GM12878 (cell line): ENCODE results near the gene TXNL4A. TPM values are rescaled to one million over a fixed set of nuclear protein-coding genes. Genes with fewer than 3 reads are reported as not detected.

Source experiments
- ATAC-seq: fragments of 200-7000 bp; cut with Tn5 transposase; 3 replicates; pipeline ENCODE4 v1.9.1; 2020; ENCODE audit warnings: mild to moderate bottlenecking, moderate library complexity
- BruUV-seq: library from RNA; stranded (reverse); fragments of 400-500 nt; replicated peaks from 2 replicates; lab custom pipeline; 2021; lab: Mats Ljungman, UMichigan
- CTCF ChIA-PET: fragments of 300-600 bp; sonication (Branson Sonifier 250); formaldehyde crosslinking; extraction: SDS; loops from one replicate; lab custom pipeline; 2021; ENCODE audit warnings: inconsistent platforms; lab: Yijun Ruan, JAX
- POLR2A ChIA-PET: fragments of 350-600 bp; formaldehyde crosslinking; extraction: SDS; loops from one replicate; lab custom pipeline; 2021; ENCODE audit warnings: inconsistent platforms; lab: Charles Lee
- RAD21 ChIA-PET: fragments of 300-600 bp; sonication (Branson Sonifier 250); formaldehyde crosslinking; loops from one replicate; lab custom pipeline; 2023; ENCODE audit warnings: antibody characterized with exemption; ENCODE audit not compliant: unreplicated experiment; lab: Charles Lee
- SMC1A ChIA-PET: fragments of 300-600 bp; sonication (Branson Sonifier 250); formaldehyde crosslinking; loops from one replicate; lab custom pipeline; 2023; ENCODE audit not compliant: unreplicated experiment, uncharacterized antibody; lab: Charles Lee
- DNase-seq: peaks from one replicate; pipeline ENCODE4 v3.0.0-alpha.2; 2011; ENCODE audit warnings: low read depth, low spot score
- FAIRE-seq: peaks from 3 replicates; lab custom pipeline; 2011; peaks lifted over from hg19 to GRCh38; lab: Jason Lieb, UNC
- H2AFZ ChIP-seq: 2 replicates; pipeline ENCODE4 v1.6.0; 2011; ENCODE audit warnings: low read depth, low read length, control low read depth; ENCODE audit not compliant: control insufficient read depth
- H3K27ac ChIP-seq: 2 replicates; pipeline ENCODE4 v1.5.1; 2011; ENCODE audit warnings: control low read depth; ENCODE audit not compliant: control insufficient read depth, insufficient read depth
- H3K27me3 ChIP-seq, 2 experiments: replicated peaks in 1 of 2; 2 replicates each; pipeline versions ENCODE4 v1.6.0 to v1.6.1; 2011; ENCODE audit warnings: low read length in 1 of 2; ENCODE audit not compliant: control insufficient read depth in 2 of 2, insufficient read depth in 2 of 2
- H3K36me3 ChIP-seq, 2 experiments: 2 replicates each; pipeline ENCODE4 v1.5.1; 2011; ENCODE audit warnings: low read length in 1 of 2; ENCODE audit not compliant: control insufficient read depth in 2 of 2, insufficient read depth in 2 of 2
- H3K4me1 ChIP-seq: 2 replicates; pipeline ENCODE4 v1.6.1; 2011; ENCODE audit warnings: mild to moderate bottlenecking, low read length, moderate library complexity, mixed read lengths; ENCODE audit not compliant: control insufficient read depth, insufficient read depth
- H3K4me2 ChIP-seq: 2 replicates; pipeline ENCODE4 v1.6.0; 2011; ENCODE audit warnings: control low read depth; ENCODE audit not compliant: control insufficient read depth, insufficient read depth
- H3K4me3 ChIP-seq: fragments of 200-600 bp; sonication (generic); 2 replicates; pipeline ENCODE4 v1.5.1; 2016
- H3K79me2 ChIP-seq: 2 replicates; pipeline ENCODE4 v1.6.0; 2011; ENCODE audit warnings: low read length; ENCODE audit not compliant: control insufficient read depth, insufficient read depth
- H3K9ac ChIP-seq: 2 replicates; pipeline ENCODE4 v1.8.0; 2011; ENCODE audit warnings: low read length, control low read depth, mixed read lengths; ENCODE audit not compliant: control insufficient read depth, insufficient read depth
- H3K9me3 ChIP-seq: replicated peaks from 3 replicates; pipeline ENCODE4 v1.5.1; 2011; ENCODE audit warnings: mild to moderate bottlenecking, low read length; ENCODE audit not compliant: control insufficient read depth, insufficient read depth
- H4K20me1 ChIP-seq: 2 replicates; pipeline ENCODE4 v1.6.0; 2011; ENCODE audit not compliant: control insufficient read depth, insufficient read depth
- BACH1 ChIP-seq: fragments of 450-650 bp; IDR thresholded peaks from 2 replicates; pipeline ENCODE4 v1.6.1; 2017; ENCODE audit warnings: mild to moderate bottlenecking, borderline replicate concordance
- CBX5 ChIP-seq: sonication (generic); IDR thresholded peaks from 2 replicates; pipeline ENCODE4 v1.6.1; 2016; ENCODE audit warnings: low read depth, moderate library complexity, mild to moderate bottlenecking, inconsistent platforms
- KLF5 ChIP-seq: fragments of 450-650 bp; IDR thresholded peaks from 2 replicates; pipeline ENCODE4 v1.6.1; 2014; ENCODE audit warnings: mild to moderate bottlenecking; ENCODE audit not compliant: partially characterized antibody
- MYB ChIP-seq: fragments of 150-350 bp; IDR thresholded peaks from 2 replicates; pipeline ENCODE4 v1.6.1; 2014; ENCODE audit warnings: mild to moderate bottlenecking, low read depth, low read length, borderline replicate concordance
- NKRF ChIP-seq: fragments of 450-650 bp; conservative IDR thresholded peaks from 2 replicates; pipeline ENCODE4 v1.6.1; 2017; ENCODE audit warnings: mild to moderate bottlenecking, moderate library complexity
- NRF1 ChIP-seq: conservative IDR thresholded peaks from 2 replicates; pipeline ENCODE4 v1.6.1; 2011; ENCODE audit warnings: mild to moderate bottlenecking, low read depth, low read length, improper control_type of control experiment
- PML ChIP-seq: IDR thresholded peaks from 2 replicates; pipeline ENCODE4 v1.6.1; 2012; ENCODE audit warnings: low read length, inconsistent platforms
- POLR2A ChIP-seq: IDR thresholded peaks from 2 replicates; pipeline ENCODE4 v1.6.1; 2011; ENCODE audit warnings: low read depth, mild to moderate bottlenecking, low read length
- SIN3A ChIP-seq: IDR thresholded peaks from 2 replicates; pipeline ENCODE4 v1.6.1; 2012; ENCODE audit warnings: low read depth, low read length, improper control_type of control experiment
- SIX5 ChIP-seq: IDR thresholded peaks from 2 replicates; pipeline ENCODE4 v1.6.1; 2011; ENCODE audit warnings: mild to moderate bottlenecking, low read depth, low read length, moderate library complexity; ENCODE audit not compliant: severe bottlenecking
- SMAD5 ChIP-seq: IDR thresholded peaks from 2 replicates; pipeline ENCODE4 v1.6.1; 2016; ENCODE audit warnings: antibody characterized with exemption, low read depth
- TAF1 ChIP-seq: IDR thresholded peaks from 2 replicates; pipeline ENCODE4 v1.6.1; 2011; ENCODE audit warnings: mild to moderate bottlenecking, low read depth, low read length, borderline replicate concordance
- TARDBP ChIP-seq: IDR thresholded peaks from 2 replicates; pipeline ENCODE4 v1.6.1; 2016; ENCODE audit warnings: borderline replicate concordance
- USF1 ChIP-seq: IDR thresholded peaks from 2 replicates; pipeline ENCODE4 v1.6.1; 2011; ENCODE audit warnings: borderline replicate concordance, low read depth, mild to moderate bottlenecking, moderate library complexity, mixed read lengths, low read length; ENCODE audit not compliant: insufficient read depth; ENCODE audit errors: extremely low read length
- YBX1 ChIP-seq: fragments of 450-650 bp; IDR thresholded peaks from 2 replicates; pipeline ENCODE4 v1.6.1; 2016; ENCODE audit warnings: antibody characterized with exemption
- ZBED1 ChIP-seq: IDR thresholded peaks from 2 replicates; pipeline ENCODE4 v1.6.1; 2016; ENCODE audit warnings: borderline replicate concordance
- ZBTB33 ChIP-seq: fragments of 450-650 bp; IDR thresholded peaks from 2 replicates; pipeline ENCODE4 v1.6.1; 2017; ENCODE audit warnings: mild to moderate bottlenecking
- WGBS: methylation state at CpG from one replicate; pipeline ENCODE4 v1.1.6; 2016; ENCODE audit warnings: low lambda C conversion rate; ENCODE audit not compliant: insufficient replicate concordance, insufficient coverage; ENCODE audit errors: missing lambda C conversion rate; 5-methylcytosine and 5-hydroxymethylcytosine counted together
- in situ Hi-C: fragments of 300-500 bp; cut with MboI; formaldehyde crosslinking; loops from 9 replicates; pipeline ENCODE4 v1.14.3; 2018; ENCODE audit warnings: mixed read lengths
- intact Hi-C: fragments of 100-400 bp; cut with micrococcal nuclease; formaldehyde crosslinking; loops from one replicate; pipeline ENCODE4 v1.14.2; 2022; ENCODE audit not compliant: unreplicated experiment
- polyA plus RNA-seq, 11 experiments: library from polyadenylated mRNA; depleted of rRNA in 4 of 11; unstranded in 6 of 11; stranded (reverse) in 5 of 11; fragments of >200 nt; fragmentation: Nextera tagmentation in 4 of 11; fragmentation: Illumina TruSeq in 1 of 11; extraction: Ambion mirVana in 4 of 11; extraction: Trizol in 1 of 11; gene quantifications; 1 replicate in 1 of 11; 2 replicates in 10 of 11; pipeline versions ENCODE4 v1.2.1 to v1.2.3, GENCODE V29; 2011 to 2016; ENCODE audit warnings: inconsistent platforms in 2 of 11, missing spikeins in 2 of 11, low read depth in 1 of 11
- total RNA-seq, 4 experiments: library from RNA; depleted of rRNA in 3 of 4; stranded (reverse); fragments of >200 nt in 3 of 4; fragmentation: Illumina TruSeq in 1 of 4; extraction: Trizol in 1 of 4; gene quantifications; 2 replicates each; pipeline versions ENCODE4 v1.2.1 to v1.2.3, GENCODE V29; 2013 to 2021

TXNL4A gene
- total and polyA plus RNA-seq, 10 of the 15 experiments (the other 5 are each of a cell fraction or from before 2014, with no cell fraction given), result 38.4 to 329 (median 128) TPM

GRCh38 chr18:80002468-80002867 lies 14.1 kb upstream of the TXNL4A start:
- Histone ChIP-seq H3K4me2 (no peak overlapping the region), H4K20me1 (no peaks in the 10 kb centered on the region), H2AFZ (no peak overlapping the region), H3K27me3 (no peaks in the 10 kb centered on the region), H3K36me3 (no peaks in the 10 kb centered on the region), H3K9me3 (peaks cover 4% of the 10 kb centered on the region; the same call in 1 of the 3 replicates), H3K27ac (no peak overlapping the region), H3K9ac (no peak overlapping the region), H3K4me3 (no peak overlapping the region), H3K79me2 (no peaks in the 10 kb centered on the region), H3K4me1 (no peaks in the 10 kb centered on the region)
- FAIRE-seq, result no peak
- ChIA-PET CTCF (no interaction called here), RAD21 (no interaction called here), SMC1A (no interaction called here), POLR2A (no interaction called here)
- in situ Hi-C loops, result no loop called here
- TF ChIP-seq POLR2A, result no peak
- no peak for TF ChIP-seq SIX5
- TF ChIP-seq SIN3A, result no peak
- no peak for TF ChIP-seq TAF1
- TF ChIP-seq MYB, result no peak
- no peak for TF ChIP-seq ZBED1
- no peak for TF ChIP-seq CBX5
- no peak for TF ChIP-seq KLF5
- TF ChIP-seq PML, result no peak
- intact Hi-C loops, result no loop called here
- WGBS, result 56% methylated on average over 5 of the region's 5 CpGs
- no peak for ATAC-seq
- BruUV-seq, result no TSS peak
- no peak for DNase-seq

DNA sequence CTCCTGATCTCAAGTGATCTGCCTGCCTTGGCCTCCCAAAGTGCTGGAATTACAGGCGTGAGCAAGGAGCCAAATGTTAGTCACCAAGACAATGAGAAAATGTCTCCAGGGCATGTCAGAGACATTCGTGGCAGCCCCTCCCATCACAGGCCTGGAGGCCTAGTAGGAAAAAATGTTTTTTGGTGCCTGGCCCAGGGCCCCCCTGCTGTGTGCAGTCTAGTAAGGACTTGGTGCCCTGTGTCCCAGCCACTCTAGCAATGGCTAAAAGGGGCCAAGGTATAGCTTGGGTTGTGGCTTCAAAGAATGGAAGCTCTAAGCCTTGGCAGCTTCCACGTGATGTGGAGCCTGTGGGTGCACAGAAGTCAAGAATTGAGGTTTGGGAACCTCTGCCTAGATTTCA lies 12.5 kb upstream of the TXNL4A start:
- Histone ChIP-seq H3K4me1 (no peaks in the 10 kb centered on the region), H4K20me1 (no peaks in the 10 kb centered on the region), H3K9ac (no peak overlapping the region), H3K27me3 (no peaks in the 10 kb centered on the region), H3K4me3 (no peak overlapping the region), H3K27ac (no peak overlapping the region), H3K4me2 (no peak overlapping the region), H2AFZ (no peak overlapping the region), H3K9me3 (peaks cover 4% of the 10 kb centered on the region; the same call in 1 of the 3 replicates), H3K79me2 (no peaks in the 10 kb centered on the region), H3K36me3 (no peaks in the 10 kb centered on the region)
- intact Hi-C loops (no loop called here), in situ Hi-C loops (no loop called here)
- ChIA-PET CTCF (no interaction called here), RAD21 (no interaction called here), SMC1A (no interaction called here), POLR2A (no interaction called here)
- ATAC-seq (no peak), FAIRE-seq (no peak), DNase-seq (no peak)
- 26% methylated on average over 3 of the region's 3 CpGs for WGBS
- TF ChIP-seq SMAD5 (no peak), TARDBP (no peak), BACH1 (no peak), NKRF (no peak), NRF1 (no peak), USF1 (no peak), ZBTB33 (no peak), YBX1 (no peak)
- no TSS peak for BruUV-seq
